Adipose tissue (tissue), 3 donors: ENCODE results near the gene ZSWIM5. TPM values are rescaled to one million over a fixed set of nuclear protein-coding genes. Genes with fewer than 3 reads are reported as not detected.

ENCODE experiments used
- H3K27ac ChIP-seq: one replicate; pipeline ENCODE4 v1.5.1; 2013; ENCODE audit warnings: low read depth, low read length
- WGBS, 3 donors: extraction: QIAGEN DNeasy Blood & Tissue Kit; methylation state at CpG; one replicate each; pipeline ENCODE4 v1.1.7; 2013; 5-methylcytosine and 5-hydroxymethylcytosine counted together
- polyA plus RNA-seq, 3 donors: library from polyadenylated mRNA; stranded (reverse); fragments of 200-250 nt; gene quantifications; one replicate each; pipeline ENCODE4 v1.2.3, GENCODE V29; 2013
- donor health status: healthy with polysubstance abuse.
- donor health status: Bipolar disorder and iron deficiency.
- donor health status: healthy.

ZSWIM5 gene
- polyA plus RNA-seq, 3 donors: 0.45 to 1.5 (median 0.51) TPM

DNA sequence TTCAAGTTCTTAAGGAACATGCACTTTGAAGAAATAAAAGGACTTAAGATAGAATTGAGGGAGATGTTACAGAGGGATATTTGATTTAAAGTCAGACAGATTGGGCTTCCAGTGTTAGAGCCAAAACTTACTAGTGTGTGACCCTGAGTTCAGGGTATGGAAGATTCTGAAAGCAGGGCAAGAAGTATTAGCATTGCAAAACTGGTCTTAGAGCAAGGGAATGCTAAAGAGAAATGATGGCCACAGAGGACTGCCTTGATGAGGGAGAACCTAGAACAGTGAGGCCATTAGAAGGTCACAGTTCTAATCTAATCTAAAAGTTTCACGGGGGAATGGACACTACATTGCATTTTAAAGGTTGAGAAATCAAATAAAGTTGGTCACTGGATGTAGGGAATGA lies 148.9 kb downstream of the ZSWIM5 start:
- 63 to 94% (median 79%) methylated on average over 1 of the region's 1 CpG for WGBS, 3 donors
- H3K27ac ChIP-seq: no peak overlapping the region

- H3K27ac ChIP-seq: no peak overlapping the region
- WGBS, 3 donors: 55 to 83% (median 68%) methylated on average over 2 of the region's 2 CpGs
These were observed 155.2 kb downstream of the ZSWIM5 start for GRCh38 chr1:45051005-45051772.

- 93 to 96% (median 94%) methylated on average over 5 of the region's 5 CpGs for WGBS, 3 donors
- H3K27ac ChIP-seq: no peak overlapping the region
These were observed 159.4 kb downstream of the ZSWIM5 start for GRCh38 chr1:45047032-45047431.

DNA sequence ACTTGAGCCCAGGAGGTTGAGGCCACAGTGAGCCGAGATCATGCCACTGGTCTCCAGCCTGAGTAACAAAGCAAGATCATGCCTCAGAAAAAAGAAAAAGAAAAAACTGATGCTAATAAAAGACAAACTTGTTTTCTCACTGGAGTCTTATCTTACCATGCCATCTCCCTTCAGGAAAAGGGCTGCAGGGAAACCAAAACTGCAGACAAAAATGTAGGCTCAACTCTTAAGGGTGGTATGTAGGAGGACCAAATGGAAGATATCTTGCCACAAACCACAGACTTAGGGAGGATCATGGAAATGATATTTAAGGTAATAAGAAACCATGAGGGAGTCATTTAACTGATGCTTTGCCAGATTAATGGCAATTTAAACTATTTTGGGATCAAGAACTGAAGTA lies 161.5 kb downstream of the ZSWIM5 start:
- no peak overlapping the region for H3K27ac ChIP-seq
- WGBS, 3 donors: 87 to 96% (median 95%) methylated on average over 1 of the region's 1 CpG

DNA sequence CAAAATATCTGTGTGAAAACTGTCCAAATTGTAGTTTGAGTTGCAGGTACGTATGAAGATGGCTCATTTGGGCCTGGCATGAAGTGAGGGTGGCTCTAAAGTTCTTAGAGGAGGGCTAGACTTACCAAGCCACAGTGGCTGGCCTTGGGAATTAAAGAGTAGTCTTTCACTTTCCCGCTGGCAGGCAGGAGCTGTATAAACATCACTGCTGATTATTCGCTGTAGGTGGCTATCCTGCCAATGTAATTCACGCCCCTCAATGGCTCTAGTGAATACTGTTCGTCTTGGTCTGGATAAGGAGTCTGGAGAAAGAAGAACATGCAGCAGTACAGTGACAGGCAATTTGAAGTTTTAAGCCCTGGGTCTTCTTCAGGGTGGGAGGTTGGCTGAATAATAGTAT lies 163.3 kb downstream of the ZSWIM5 start:
- H3K27ac ChIP-seq: no peak overlapping the region
- 75 to 97% (median 88%) methylated on average over 5 of the region's 5 CpGs for WGBS, 3 donors

GRCh38 chr1:45040297-45040696 lies 166.1 kb downstream of the ZSWIM5 start:
- H3K27ac ChIP-seq: no peak overlapping the region
- WGBS, 3 donors: 95 to 99% (median 95%) methylated on average over 5 of the region's 5 CpGs

DNA sequence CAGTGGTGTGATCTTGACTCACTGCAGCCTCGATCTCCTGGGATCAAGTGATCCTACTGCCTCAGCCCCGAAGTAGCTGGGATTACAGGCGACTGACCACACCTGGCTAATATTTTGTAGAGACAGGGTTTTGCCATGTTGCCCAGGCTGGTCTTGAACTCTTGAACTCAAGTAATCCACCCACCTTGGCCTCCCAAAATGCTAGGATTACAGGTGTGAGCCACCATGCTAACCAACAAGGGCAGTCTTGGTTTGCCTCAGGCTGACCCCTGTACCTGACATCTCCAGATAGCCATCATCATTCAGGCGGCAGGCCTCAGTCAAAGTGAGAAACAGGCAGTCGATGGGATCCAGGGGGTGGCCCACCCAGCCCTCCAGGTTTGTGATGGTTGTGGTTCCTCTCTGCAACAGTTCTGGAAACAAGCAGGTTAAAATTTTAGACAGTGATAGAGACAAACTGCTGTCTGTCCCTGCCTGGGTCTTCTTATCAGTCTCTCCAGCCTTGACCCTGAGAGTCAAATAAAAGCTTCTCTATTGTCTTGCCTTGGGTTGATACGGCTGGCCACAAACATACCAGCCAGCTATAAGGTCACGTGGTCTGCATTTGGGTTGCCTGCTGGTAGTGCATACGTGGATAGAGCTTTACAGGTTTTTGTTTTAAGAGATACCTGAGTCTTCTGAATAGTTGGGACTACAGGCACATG lies 167.6 kb downstream of the ZSWIM5 start:
- H3K27ac ChIP-seq: no peak overlapping the region
- 87 to 93% (median 92%) methylated on average over 8 of the region's 8 CpGs for WGBS, 3 donors

DNA sequence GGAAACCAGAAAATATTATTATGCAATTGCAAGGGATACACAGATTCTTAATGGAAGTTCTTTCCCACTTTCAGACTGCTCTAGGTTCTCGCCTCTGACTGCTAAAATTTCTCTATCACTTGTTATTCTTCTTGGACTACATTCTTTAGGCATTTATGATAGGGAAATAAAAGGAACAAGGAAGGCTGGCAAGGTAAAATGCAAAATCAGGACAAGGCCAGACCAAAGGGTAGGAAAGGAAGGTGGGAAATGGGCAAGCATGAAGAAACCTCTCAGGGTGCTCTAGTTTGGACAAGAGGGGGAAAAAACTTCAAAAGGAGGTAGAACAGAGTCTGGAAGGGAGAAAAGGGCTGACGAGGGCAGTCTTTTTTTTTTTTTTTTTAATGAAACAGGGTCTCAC lies 168.2 kb downstream of the ZSWIM5 start:
- 89 to 98% (median 90%) methylated on average over 2 of the region's 2 CpGs for WGBS, 3 donors
- H3K27ac ChIP-seq: no peak overlapping the region

GRCh38 chr1:45037456-45037855 lies 168.9 kb downstream of the ZSWIM5 start:
- H3K27ac ChIP-seq: no peak overlapping the region

DNA sequence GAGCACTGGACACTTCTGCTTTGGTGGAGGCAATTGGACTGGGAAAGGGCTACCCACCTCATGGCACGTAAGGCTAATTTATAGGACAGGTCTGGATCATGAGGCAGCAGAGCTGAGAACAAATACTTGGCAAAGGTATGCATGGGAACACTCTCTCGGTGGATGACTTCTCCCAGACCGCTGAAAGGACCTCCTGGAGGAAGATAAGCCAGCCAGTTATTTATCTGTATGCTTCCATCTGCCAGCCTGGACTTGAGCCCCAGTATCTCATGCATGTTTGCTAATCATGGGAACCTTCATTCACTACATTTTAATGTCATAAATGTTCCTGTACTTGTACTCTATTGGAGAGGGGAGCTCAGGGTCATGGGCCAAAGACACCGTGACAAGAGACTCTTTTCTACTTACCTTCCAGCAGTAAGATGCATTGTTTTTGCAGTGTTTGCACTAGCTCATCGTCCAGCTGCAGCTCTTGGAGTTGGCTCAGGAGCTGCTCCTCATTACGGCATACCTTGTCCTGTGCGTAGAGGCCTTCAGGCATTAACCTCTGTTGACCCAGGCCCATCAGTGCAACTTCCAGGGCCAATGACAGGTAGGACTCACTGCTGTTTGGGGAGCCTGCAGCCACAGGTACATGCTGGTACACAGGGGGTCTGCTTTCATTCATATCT lies 170.6 kb downstream of the ZSWIM5 start:
- 79 to 93% (median 92%) methylated on average over 7 of the region's 7 CpGs for WGBS, 3 donors

GRCh38 chr1:45033356-45033755 lies 173.0 kb downstream of the ZSWIM5 start:
- 97 to 100% (median 97%) methylated on average over 1 of the region's 1 CpG for WGBS, 3 donors
- no peak overlapping the region for H3K27ac ChIP-seq

More for the DNA sequence above, 170.6 kb downstream of the ZSWIM5 start:
- no peak overlapping the region for H3K27ac ChIP-seq

DNA sequence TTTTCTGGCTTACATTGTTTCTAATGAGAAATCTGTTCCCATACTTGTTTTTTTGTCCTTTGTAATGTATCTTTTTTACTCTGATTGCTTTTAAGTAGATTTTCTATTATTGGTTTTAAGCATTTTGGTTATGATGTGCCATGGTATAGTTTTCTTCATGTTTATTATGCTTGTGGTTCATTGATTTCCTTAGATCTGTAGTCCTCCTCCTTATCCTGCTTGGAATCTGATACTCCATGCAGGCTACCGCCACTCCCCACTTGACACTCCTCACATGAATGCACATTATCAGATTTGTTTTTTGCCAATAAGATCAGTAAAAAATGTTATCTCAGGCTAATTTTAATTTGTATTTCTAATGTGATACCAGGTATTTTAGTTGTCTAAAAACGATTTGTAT lies 173.6 kb downstream of the ZSWIM5 start:
- H3K27ac ChIP-seq: no peak overlapping the region
- WGBS, 3 donors: 69 to 83% (median 72%) methylated on average over 2 of the region's 2 CpGs

GRCh38 chr1:45026446-45026845 lies 180.0 kb downstream of the ZSWIM5 start:
- WGBS, 3 donors: 88 to 92% (median 91%) methylated on average over 1 of the region's 1 CpG
- no peak overlapping the region for H3K27ac ChIP-seq

- H3K27ac ChIP-seq: no peak overlapping the region
- 90 to 96% (median 92%) methylated on average over 1 of the region's 1 CpG for WGBS, 3 donors
These were observed 182.7 kb downstream of the ZSWIM5 start for GRCh38 chr1:45023663-45024062.

DNA sequence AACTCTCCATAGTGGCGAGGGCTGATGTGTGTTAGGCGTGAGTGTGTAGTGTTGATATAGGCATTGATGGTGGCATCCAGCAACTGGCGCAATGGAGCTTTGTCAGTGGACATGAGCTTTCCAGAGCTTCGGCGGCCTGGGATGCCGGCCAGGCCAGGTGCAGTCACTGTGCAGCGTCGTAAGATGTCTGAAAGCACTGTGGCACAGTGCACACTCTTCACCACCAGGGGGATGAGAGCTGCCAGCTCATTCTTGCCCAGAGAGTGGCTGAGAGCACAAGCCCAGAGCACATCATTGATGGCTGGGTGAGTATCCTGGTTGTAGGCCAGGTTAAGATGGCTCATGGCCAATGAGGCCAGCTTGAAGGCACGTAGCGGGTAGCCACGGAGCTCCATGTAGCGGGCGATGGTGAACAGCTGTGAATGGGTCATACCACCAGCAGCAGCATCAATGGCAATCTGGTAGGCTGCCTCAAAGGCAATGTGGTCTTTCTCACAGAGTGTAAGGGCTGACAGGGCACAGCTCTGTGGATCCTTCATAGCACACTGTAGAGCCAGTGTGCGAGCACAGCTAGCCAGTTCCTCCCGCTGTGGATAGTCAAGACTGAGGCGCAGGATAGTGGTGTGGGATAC lies 187.7 kb downstream of the ZSWIM5 start:
- no peak overlapping the region for H3K27ac ChIP-seq
- 45 to 66% (median 63%) methylated on average over 16 of the region's 16 CpGs for WGBS, 3 donors

DNA sequence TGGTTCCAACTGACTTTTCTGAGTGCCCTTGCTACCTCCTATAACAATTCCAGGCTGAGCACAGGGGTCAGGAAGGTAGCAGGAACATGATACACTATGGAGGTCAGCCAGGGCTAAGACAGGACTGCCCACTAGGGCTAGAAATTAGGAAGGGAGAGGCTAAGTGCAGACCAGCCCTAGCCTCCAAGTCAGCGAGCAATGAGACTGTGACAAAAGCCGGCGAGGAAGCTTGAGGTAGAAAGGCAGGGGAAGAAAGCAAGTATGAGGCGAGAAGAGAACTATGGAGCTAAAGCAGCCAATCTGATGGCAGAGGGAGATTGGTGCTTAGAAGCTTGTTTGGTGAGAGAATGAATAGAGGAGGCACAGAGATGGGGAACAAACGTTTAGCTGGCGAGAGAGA lies 189.6 kb downstream of the ZSWIM5 start:
- H3K27ac ChIP-seq: no peak overlapping the region
- 48 to 72% (median 57%) methylated on average over 6 of the region's 6 CpGs for WGBS, 3 donors

- no peak overlapping the region for H3K27ac ChIP-seq
- WGBS, 3 donors: 59 to 94% (median 63%) methylated on average over 2 of the region's 2 CpGs
These were observed 190.2 kb downstream of the ZSWIM5 start for GRCh38 chr1:45016090-45016697.

DNA sequence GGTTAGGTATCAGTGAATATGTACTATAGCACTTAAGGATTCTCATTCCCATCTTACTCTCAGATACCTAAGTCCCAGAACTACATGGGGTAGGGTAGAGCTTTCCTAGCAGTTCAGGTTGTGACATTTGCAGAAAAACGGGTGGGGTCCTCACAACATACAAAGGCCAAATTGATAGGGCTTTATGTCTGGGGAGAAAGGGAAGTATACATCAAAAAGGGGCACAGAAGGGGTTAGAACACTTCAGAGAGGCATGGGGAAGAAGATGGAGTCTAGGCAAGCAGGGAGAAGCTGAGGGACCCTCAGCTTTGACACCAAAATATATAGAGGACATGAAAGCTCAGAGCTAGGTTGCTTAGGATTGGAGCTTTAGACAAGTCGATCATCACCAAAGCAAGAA lies 190.7 kb downstream of the ZSWIM5 start:
- WGBS, 3 donors: 67 to 75% (median 68%) methylated on average over 2 of the region's 2 CpGs
- no peak overlapping the region for H3K27ac ChIP-seq
